ENCODE results near the gene ENAH.

ENAH gene

GRCh38 chr1:225509770-225510169 is 143.2 kb downstream of the ENAH start:
- Histone ChIP-seq H3K4me1 (ENCODE audit: low read length) (0 out of 2 replicates have a peak, but pooled peaks cover 3% of the 10 kb centered on the region), H3F3A (ENCODE audit: insufficient read depth, low read length) (no peaks in the 10 kb centered on the region), H4K20me1 (ENCODE audit: insufficient read depth, low read length) (no peaks in the 10 kb centered on the region), H3K9me2 (replicated peaks; ENCODE audit: insufficient read depth, low read length) (no peaks in the 10 kb centered on the region), H3K9ac (ENCODE audit: low read length) (no peak overlapping the region), H3K27ac (ENCODE audit: low read length) (no peak overlapping the region), H3K36me3 (replicated peaks; ENCODE audit: insufficient read depth, low read length) (no peaks in the 10 kb centered on the region), H3K9me3 (replicated peaks; ENCODE audit: insufficient read depth, low read length) (no peaks in the 10 kb centered on the region), H2AFZ (ENCODE audit: low read length) (no peak overlapping the region), H3K79me2 (ENCODE audit: low read length) (no peaks in the 10 kb centered on the region), H3K27me3 (replicated peaks; ENCODE audit: insufficient read depth, low read length) (no peaks in the 10 kb centered on the region), H3K4me2 (ENCODE audit: low read depth, low read length) (no peak overlapping the region), H3K4me3 (ENCODE audit: low read length) (no peak overlapping the region)
- TF ChIP-seq EZH2 (optimal IDR thresholded peaks at IDR 0.05; ENCODE audit: low read depth, low read length) (no peak), EZH2phosphoT487 (IDR thresholded peaks at IDR 0.05; ENCODE audit: low read length) (no peak), CTCF (IDR thresholded peaks at IDR 0.05; ENCODE audit: low read length) (no peak)
- DNase-seq: no peak

DNA sequence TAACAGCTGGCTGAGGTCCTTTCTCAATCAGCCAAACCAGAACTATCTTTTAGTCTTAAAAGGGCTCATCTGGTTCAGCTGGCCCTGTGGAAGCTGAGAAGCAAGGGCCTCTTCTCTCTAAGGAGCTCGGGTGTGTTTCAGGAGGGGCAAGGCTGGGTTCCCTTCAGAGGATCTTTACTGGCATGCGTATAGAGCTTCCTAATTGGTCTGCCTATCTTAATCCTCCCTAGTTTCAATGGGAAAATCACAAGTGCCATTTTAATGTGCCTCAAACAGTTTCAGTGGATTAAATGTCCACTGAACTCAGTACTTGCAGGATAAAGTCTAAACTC is 143.6 kb downstream of the ENAH start:
- no peaks in the 10 kb centered on the region for H3K79me2 ChIP-seq (ENCODE audit: low read length)
- H3K4me1 ChIP-seq (ENCODE audit: low read length): 0 out of 2 replicates have a peak, but pooled peaks cover 3% of the 10 kb centered on the region
- H3K9ac ChIP-seq (ENCODE audit: low read length): no peak overlapping the region
- no peak overlapping the region for H3K27ac ChIP-seq (ENCODE audit: low read length)
- H3F3A ChIP-seq (ENCODE audit: insufficient read depth, low read length): no peaks in the 10 kb centered on the region
- DNase-seq: no peak
- no peaks in the 10 kb centered on the region for H4K20me1 ChIP-seq (ENCODE audit: insufficient read depth, low read length)
- H3K27me3 ChIP-seq (replicated peaks; ENCODE audit: insufficient read depth, low read length): no peaks in the 10 kb centered on the region
- no peak for TF ChIP-seq EZH2 (optimal IDR thresholded peaks at IDR 0.05; ENCODE audit: low read depth, low read length)
- TF ChIP-seq CTCF (IDR thresholded peaks at IDR 0.05; ENCODE audit: low read length): no peak
- no peak for TF ChIP-seq EZH2phosphoT487 (IDR thresholded peaks at IDR 0.05; ENCODE audit: low read length)
- no peaks in the 10 kb centered on the region for H3K9me2 ChIP-seq (replicated peaks; ENCODE audit: insufficient read depth, low read length)
- H3K4me3 ChIP-seq (ENCODE audit: low read length): no peak overlapping the region
- no peak overlapping the region for H2AFZ ChIP-seq (ENCODE audit: low read length)
- H3K9me3 ChIP-seq (replicated peaks; ENCODE audit: insufficient read depth, low read length): no peaks in the 10 kb centered on the region
- H3K4me2 ChIP-seq (ENCODE audit: low read depth, low read length): no peak overlapping the region
- H3K36me3 ChIP-seq (replicated peaks; ENCODE audit: insufficient read depth, low read length): no peaks in the 10 kb centered on the region

GRCh38 chr1:225508538-225509375 is 144.2 kb downstream of the ENAH start:
- H3K9ac ChIP-seq (ENCODE audit: low read length): no peak overlapping the region
- no peaks in the 10 kb centered on the region for H3K36me3 ChIP-seq (replicated peaks; ENCODE audit: insufficient read depth, low read length)
- H3K4me1 ChIP-seq (ENCODE audit: low read length): 0 out of 2 replicates have a peak, but pooled peaks cover 3% of the 10 kb centered on the region
- H3K4me2 ChIP-seq (ENCODE audit: low read depth, low read length): no peak overlapping the region
- no peaks in the 10 kb centered on the region for H3K9me2 ChIP-seq (replicated peaks; ENCODE audit: insufficient read depth, low read length)
- no peak overlapping the region for H3K4me3 ChIP-seq (ENCODE audit: low read length)
- no peaks in the 10 kb centered on the region for H3K27me3 ChIP-seq (replicated peaks; ENCODE audit: insufficient read depth, low read length)
- H4K20me1 ChIP-seq (ENCODE audit: insufficient read depth, low read length): no peaks in the 10 kb centered on the region
- no peaks in the 10 kb centered on the region for H3F3A ChIP-seq (ENCODE audit: insufficient read depth, low read length)
- no peak overlapping the region for H2AFZ ChIP-seq (ENCODE audit: low read length)
- no peak for TF ChIP-seq EZH2phosphoT487 (IDR thresholded peaks at IDR 0.05; ENCODE audit: low read length)
- no peak for TF ChIP-seq CTCF (IDR thresholded peaks at IDR 0.05; ENCODE audit: low read length)
- no peak for TF ChIP-seq EZH2 (optimal IDR thresholded peaks at IDR 0.05; ENCODE audit: low read depth, low read length)
- no peak overlapping the region for H3K27ac ChIP-seq (ENCODE audit: low read length)
- no peak for DNase-seq
- H3K9me3 ChIP-seq (replicated peaks; ENCODE audit: insufficient read depth, low read length): no peaks in the 10 kb centered on the region
- H3K79me2 ChIP-seq (ENCODE audit: low read length): no peaks in the 10 kb centered on the region
